DND-41 (cell line): ENCODE results near the gene CTTNBP2.

Experiments
- ATAC-seq: fragments of 200-7000 bp; cut with Tn5 transposase; 3 replicates; pipeline ENCODE4 v1.9.1; 2021; ENCODE audit warnings: low read depth; ENCODE audit not compliant: insufficient read depth
- DNase-seq: peaks from one replicate; pipeline ENCODE4 v3.0.0-alpha.2; 2020
- H2AFZ ChIP-seq: 2 replicates; pipeline ENCODE4 v1.6.0; 2012; ENCODE audit warnings: low read depth, low read length
- H3K27ac ChIP-seq: 2 replicates; pipeline ENCODE4 v1.5.1; 2012; ENCODE audit warnings: low read length, inconsistent platforms
- H3K27me3 ChIP-seq: fragments of 200-600 bp; sonication (generic); 2 replicates; pipeline ENCODE4 v1.6.0; 2012; ENCODE audit warnings: low read length, mild to moderate bottlenecking, inconsistent platforms; ENCODE audit not compliant: insufficient read depth, poor library complexity
- H3K36me3 ChIP-seq: 2 replicates; pipeline ENCODE4 v1.5.1; 2012; ENCODE audit warnings: low read length, inconsistent platforms; ENCODE audit not compliant: insufficient read depth
- H3K4me1 ChIP-seq: 2 replicates; pipeline ENCODE4 v1.5.1; 2012; ENCODE audit warnings: mild to moderate bottlenecking, low read length; ENCODE audit not compliant: insufficient read depth
- H3K4me2 ChIP-seq: 2 replicates; pipeline ENCODE4 v1.6.0; 2012; ENCODE audit warnings: mild to moderate bottlenecking, moderate library complexity, low read length, inconsistent platforms; ENCODE audit not compliant: insufficient read depth
- H3K4me3 ChIP-seq, 2 experiments: fragments of 200-600 bp in 1 of 2; shearing (Covaris generic) in 1 of 2; 2 replicates each; pipeline ENCODE4 v1.5.1; 2012 to 2016; ENCODE audit warnings: inconsistent platforms in 2 of 2, low read length in 2 of 2, mild to moderate bottlenecking in 2 of 2, low read depth in 1 of 2, moderate library complexity in 1 of 2
- H3K79me2 ChIP-seq: 2 replicates; pipeline ENCODE4 v1.6.0; 2012; ENCODE audit warnings: low read length, inconsistent platforms; ENCODE audit not compliant: insufficient read depth
- H3K9ac ChIP-seq: 2 replicates; pipeline ENCODE4 v1.6.0; 2012; ENCODE audit warnings: low read depth, mild to moderate bottlenecking, inconsistent platforms, low read length, moderate library complexity
- H3K9me3 ChIP-seq: 2 replicates; pipeline ENCODE4 v1.5.1; 2012; ENCODE audit warnings: low read length, moderate library complexity, mild to moderate bottlenecking, inconsistent platforms; ENCODE audit not compliant: insufficient read depth, severe bottlenecking
- H4K20me1 ChIP-seq: 2 replicates; pipeline ENCODE4 v1.6.0; 2012; ENCODE audit warnings: low read length; ENCODE audit not compliant: insufficient read depth
- EZH2 ChIP-seq: IDR thresholded peaks from 3 replicates; pipeline ENCODE4 v1.6.1; 2012; ENCODE audit warnings: borderline replicate concordance, low read depth, mild to moderate bottlenecking, moderate library complexity, low read length, inconsistent platforms; ENCODE audit not compliant: severe bottlenecking
- TF ChIP-seq, protein P1 (sequence below): IDR thresholded peaks from 2 replicates; pipeline ENCODE4 v1.5.1; 2012; ENCODE audit warnings: borderline replicate concordance, low read length, moderate library complexity, mild to moderate bottlenecking; ENCODE audit not compliant: poor library complexity, severe bottlenecking; ENCODE audit errors: extremely low read depth

CTTNBP2 gene

DNA sequence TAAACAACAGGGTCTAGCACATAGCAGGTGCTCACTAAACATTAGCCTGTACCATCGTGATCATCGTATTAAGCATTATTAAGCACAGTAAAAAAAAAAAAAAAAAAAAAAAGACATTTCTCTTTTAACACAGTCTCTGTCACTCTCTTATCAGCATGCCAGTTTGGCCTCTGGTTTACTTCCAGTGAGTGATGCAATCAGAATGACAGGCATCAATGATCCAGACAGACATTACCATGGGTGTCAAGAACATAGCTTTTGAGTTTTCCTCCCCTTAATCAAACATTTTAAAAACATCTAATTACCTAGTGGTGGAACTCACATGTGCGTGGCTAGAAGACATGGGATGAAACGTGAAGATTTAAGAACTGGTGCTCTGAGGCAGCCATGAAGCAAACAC, 115.8 kb downstream of the CTTNBP2 start:
- H3K4me3 ChIP-seq, result no peak overlapping the region
- H3K9me3 ChIP-seq, result no peaks in the 10 kb centered on the region
- no peak for DNase-seq
- no peaks in the 10 kb centered on the region for H3K36me3 ChIP-seq
- no peaks in the 10 kb centered on the region for H3K79me2 ChIP-seq
- H3K9ac ChIP-seq, result no peak overlapping the region
- no peak for ATAC-seq
- H3K4me1 ChIP-seq, result no peaks in the 10 kb centered on the region
- H4K20me1 ChIP-seq, result no peaks in the 10 kb centered on the region
- TF ChIP-seq, protein P1, sequence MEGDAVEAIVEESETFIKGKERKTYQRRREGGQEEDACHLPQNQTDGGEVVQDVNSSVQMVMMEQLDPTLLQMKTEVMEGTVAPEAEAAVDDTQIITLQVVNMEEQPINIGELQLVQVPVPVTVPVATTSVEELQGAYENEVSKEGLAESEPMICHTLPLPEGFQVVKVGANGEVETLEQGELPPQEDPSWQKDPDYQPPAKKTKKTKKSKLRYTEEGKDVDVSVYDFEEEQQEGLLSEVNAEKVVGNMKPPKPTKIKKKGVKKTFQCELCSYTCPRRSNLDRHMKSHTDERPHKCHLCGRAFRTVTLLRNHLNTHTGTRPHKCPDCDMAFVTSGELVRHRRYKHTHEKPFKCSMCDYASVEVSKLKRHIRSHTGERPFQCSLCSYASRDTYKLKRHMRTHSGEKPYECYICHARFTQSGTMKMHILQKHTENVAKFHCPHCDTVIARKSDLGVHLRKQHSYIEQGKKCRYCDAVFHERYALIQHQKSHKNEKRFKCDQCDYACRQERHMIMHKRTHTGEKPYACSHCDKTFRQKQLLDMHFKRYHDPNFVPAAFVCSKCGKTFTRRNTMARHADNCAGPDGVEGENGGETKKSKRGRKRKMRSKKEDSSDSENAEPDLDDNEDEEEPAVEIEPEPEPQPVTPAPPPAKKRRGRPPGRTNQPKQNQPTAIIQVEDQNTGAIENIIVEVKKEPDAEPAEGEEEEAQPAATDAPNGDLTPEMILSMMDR, result no peak
- TF ChIP-seq EZH2, result no peak
- H3K27me3 ChIP-seq, result peaks cover 24% of the 10 kb centered on the region
- no peak overlapping the region for H2AFZ ChIP-seq
- H3K4me2 ChIP-seq, result no peak overlapping the region
- H3K27ac ChIP-seq, result no peak overlapping the region

DNA sequence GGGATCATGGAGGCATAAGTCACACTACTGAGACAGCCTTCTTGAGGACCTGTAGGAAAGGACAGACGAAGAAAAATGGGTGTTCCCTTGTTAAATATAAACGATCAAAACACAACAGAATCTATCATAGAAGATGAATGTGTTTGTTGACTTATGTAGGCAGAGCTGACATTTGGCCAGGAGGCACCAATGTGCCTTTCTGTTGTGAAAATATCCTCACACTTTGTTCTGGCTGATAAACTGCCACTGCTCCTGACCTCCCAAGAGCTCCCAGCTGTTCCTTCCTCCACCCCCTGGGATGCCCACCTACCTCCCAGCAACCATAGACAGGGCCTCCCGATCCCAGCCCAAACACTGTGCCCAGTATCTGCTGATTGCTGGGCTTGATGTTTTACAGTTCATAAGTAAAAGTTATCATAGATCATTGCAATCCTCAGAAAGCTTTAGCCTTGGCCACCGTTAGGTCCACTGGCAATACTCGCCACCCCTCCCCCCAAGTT, 116.6 kb downstream of the CTTNBP2 start:
- no peaks in the 10 kb centered on the region for H3K36me3 ChIP-seq
- H2AFZ ChIP-seq, result no peak overlapping the region
- no peaks in the 10 kb centered on the region for H3K4me1 ChIP-seq
- H4K20me1 ChIP-seq, result no peaks in the 10 kb centered on the region
- no peaks in the 10 kb centered on the region for H3K79me2 ChIP-seq
- no peak overlapping the region for H3K4me2 ChIP-seq
- no peak for DNase-seq
- H3K27me3 ChIP-seq, result peaks cover 17% of the 10 kb centered on the region
- H3K4me3 ChIP-seq, result no peak overlapping the region
- H3K9ac ChIP-seq, result no peak overlapping the region
- no peaks in the 10 kb centered on the region for H3K9me3 ChIP-seq
- no peak overlapping the region for H3K27ac ChIP-seq
- no peak for ATAC-seq
- no peak for TF ChIP-seq EZH2
- TF ChIP-seq, protein P1, result no peak

DNA sequence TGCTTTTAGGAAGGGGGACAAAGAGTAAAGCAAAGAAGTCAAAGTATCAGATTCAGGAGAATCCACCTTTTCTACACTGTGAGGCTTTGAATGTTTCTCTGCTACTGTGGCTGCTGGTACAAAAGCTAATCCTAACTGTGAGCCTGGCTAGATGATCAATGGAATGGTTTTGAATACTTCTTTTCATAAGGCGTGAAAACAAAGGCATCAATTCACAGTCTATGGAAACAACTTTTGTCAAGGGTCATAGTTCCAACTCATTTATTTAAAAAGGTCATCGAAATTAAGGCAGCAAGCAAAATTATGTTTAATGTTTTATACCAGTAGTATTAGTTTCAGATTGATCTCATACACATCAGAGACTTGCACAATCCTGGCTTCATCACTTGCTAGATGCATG, 118.1 kb downstream of the CTTNBP2 start:
- no peak overlapping the region for H2AFZ ChIP-seq
- H3K4me3 ChIP-seq, result no peak overlapping the region
- no peak overlapping the region for H3K4me2 ChIP-seq
- H3K9me3 ChIP-seq, result no peaks in the 10 kb centered on the region
- ATAC-seq (no peak), DNase-seq (no peak)
- TF ChIP-seq, protein P1, result no peak
- TF ChIP-seq EZH2, result no peak
- no peaks in the 10 kb centered on the region for H3K4me1 ChIP-seq
- H3K79me2 ChIP-seq, result no peaks in the 10 kb centered on the region
- peaks cover 12% of the 10 kb centered on the region for H3K27me3 ChIP-seq
- H3K27ac ChIP-seq, result no peak overlapping the region
- H4K20me1 ChIP-seq, result no peaks in the 10 kb centered on the region
- no peaks in the 10 kb centered on the region for H3K36me3 ChIP-seq
- no peak overlapping the region for H3K9ac ChIP-seq

DNA sequence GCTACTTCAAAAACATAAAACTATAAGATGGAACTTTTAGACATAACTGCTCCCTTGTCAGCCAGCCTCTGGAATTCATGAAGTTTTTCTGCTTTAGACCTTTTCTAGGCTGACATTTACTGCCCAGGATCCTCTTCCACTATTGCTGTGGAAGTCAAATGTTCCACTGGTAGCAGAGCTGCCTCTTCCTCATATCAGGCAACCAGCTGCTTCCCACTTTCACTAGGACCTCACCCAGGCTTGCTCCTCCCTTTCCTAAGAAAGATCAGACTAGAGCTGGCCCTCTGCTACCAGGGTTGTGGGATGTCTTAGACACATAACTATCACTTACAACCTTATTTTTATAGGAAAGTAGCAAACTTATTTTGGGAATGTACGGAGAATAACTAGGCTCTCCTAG, 121.5 kb downstream of the CTTNBP2 start:
- H3K4me1 ChIP-seq, result no peaks in the 10 kb centered on the region
- no peaks in the 10 kb centered on the region for H4K20me1 ChIP-seq
- H3K9me3 ChIP-seq, result no peaks in the 10 kb centered on the region
- H3K27me3 ChIP-seq, result no peaks in the 10 kb centered on the region
- DNase-seq (no peak), ATAC-seq (no peak)
- H3K4me2 ChIP-seq, result no peak overlapping the region
- no peaks in the 10 kb centered on the region for H3K36me3 ChIP-seq
- H3K27ac ChIP-seq, result no peak overlapping the region
- no peaks in the 10 kb centered on the region for H3K79me2 ChIP-seq
- no peak overlapping the region for H2AFZ ChIP-seq
- no peak overlapping the region for H3K9ac ChIP-seq
- TF ChIP-seq EZH2, result no peak
- TF ChIP-seq, protein P1, result no peak
- no peak overlapping the region for H3K4me3 ChIP-seq
